H1 (cell line): Measurements from ENCODE around the gene FAM193A. TPM values are rescaled to one million over a fixed set of nuclear protein-coding genes. Genes with fewer than 3 reads are reported as not detected.

ENCODE experiments used
- CTCF ChIA-PET: fragments of 300-600 bp; sonication (Branson Sonifier 250); formaldehyde crosslinking; loops from one replicate; lab custom pipeline; 2021; ENCODE audit not compliant: partially characterized antibody; lab: Charles Lee
- POLR2A ChIA-PET: fragments of 300-600 bp; sonication (Branson Sonifier 250); formaldehyde crosslinking; loops from one replicate; lab custom pipeline; 2021; ENCODE audit warnings: inconsistent platforms; ENCODE audit not compliant: partially characterized antibody; lab: Charles Lee
- DNase-seq, 2 experiments: peaks; one replicate each; pipeline versions ENCODE4 v3.0.0 to v3.0.0-alpha.2; 2010 to 2022; ENCODE audit warnings: low spot score in 2 of 2, low read depth in 1 of 2, mixed read lengths in 1 of 2
- FAIRE-seq: peaks from 2 replicates; lab custom pipeline; 2011; peaks lifted over from hg19 to GRCh38; lab: Jason Lieb, UNC
- H2AFZ ChIP-seq: 2 replicates; pipeline ENCODE4 v1.8.1; 2012; ENCODE audit warnings: low read length, inconsistent platforms
- H2AK5ac ChIP-seq: 2 replicates; pipeline ENCODE4 v1.6.1; 2013; ENCODE audit warnings: low read depth, low read length
- H2BK120ac ChIP-seq: replicated peaks from 2 replicates; pipeline ENCODE3; 2013; ENCODE audit warnings: low read depth, low read length, inconsistent platforms
- H2BK12ac ChIP-seq: 2 replicates; pipeline ENCODE4 v1.6.1; 2013; ENCODE audit warnings: low read depth, low read length
- H2BK15ac ChIP-seq: 2 replicates; pipeline ENCODE4 v1.6.1; 2013; ENCODE audit warnings: low read length
- H2BK20ac ChIP-seq: 2 replicates; pipeline ENCODE4 v1.6.1; 2013; ENCODE audit warnings: low read length
- H2BK5ac ChIP-seq: 2 replicates; pipeline ENCODE4 v1.6.1; 2013; ENCODE audit warnings: low read depth, low read length
- H3K14ac ChIP-seq: 2 replicates; pipeline ENCODE4 v1.6.1; 2013; ENCODE audit warnings: inconsistent platforms; ENCODE audit not compliant: insufficient read length
- H3K18ac ChIP-seq: 2 replicates; pipeline ENCODE4 v1.6.1; 2013; ENCODE audit warnings: low read length; ENCODE audit errors: extremely low read depth
- H3K23ac ChIP-seq: 2 replicates; pipeline ENCODE4 v1.6.1; 2013; ENCODE audit warnings: inconsistent platforms; ENCODE audit not compliant: insufficient read length
- H3K23me2 ChIP-seq: 2 replicates; pipeline ENCODE4 v1.6.1; 2013; ENCODE audit warnings: low read depth, low read length
- H3K27ac ChIP-seq: 2 replicates; pipeline ENCODE4 v1.6.1; 2011; ENCODE audit warnings: low read depth, low read length, inconsistent platforms
- H3K27me3 ChIP-seq, 4 experiments: replicated peaks in 1 of 4; 1 replicate in 1 of 4; 2 replicates in 3 of 4; pipeline versions ENCODE4 v1.6.1 to v1.8.1; 2011 to 2013; ENCODE audit warnings: low read length in 3 of 4, mild to moderate bottlenecking in 3 of 4, inconsistent platforms in 2 of 4, mixed read lengths in 2 of 4, moderate library complexity in 1 of 4; ENCODE audit not compliant: control insufficient read depth in 3 of 4, insufficient read depth in 3 of 4; ENCODE audit errors: extremely low read depth in 1 of 4
- H3K36me3 ChIP-seq, 4 experiments: 2 replicates each; pipeline versions ENCODE4 v1.6.1 to v1.8.1; 2011 to 2013; ENCODE audit warnings: mild to moderate bottlenecking in 4 of 4, low read length in 3 of 4, moderate library complexity in 2 of 4, control low read depth in 1 of 4, inconsistent platforms in 1 of 4; ENCODE audit not compliant: insufficient read depth in 4 of 4, control insufficient read depth in 2 of 4
- H3K4ac ChIP-seq: replicated peaks from 2 replicates; pipeline ENCODE3; 2013; ENCODE audit warnings: low read length, low read depth, mixed read lengths, inconsistent platforms; ENCODE audit not compliant: insufficient read length
- H3K4me1 ChIP-seq, 4 experiments: replicated peaks in 1 of 4; 1 replicate in 1 of 4; 2 replicates in 3 of 4; pipeline versions ENCODE4 v1.6.1 to v1.8.1; 2011 to 2013; ENCODE audit warnings: low read length in 3 of 4, inconsistent platforms in 2 of 4, mixed read lengths in 1 of 4; ENCODE audit not compliant: insufficient read depth in 4 of 4, control insufficient read depth in 3 of 4
- H3K4me2 ChIP-seq, 2 experiments: 2 replicates each; pipeline versions ENCODE4 v1.6.1 to v1.8.1; 2011 to 2013; ENCODE audit warnings: low read depth in 2 of 2, low read length in 2 of 2, control low read depth in 1 of 2, inconsistent platforms in 1 of 2, mild to moderate bottlenecking in 1 of 2; ENCODE audit not compliant: insufficient read depth in 1 of 2
- H3K4me3 ChIP-seq, 4 experiments: fragments of 200-600, 300-600 bp in 1 of 4; sonication (generic), shearing (Covaris generic), sonication (Bioruptor Twin) in 1 of 4; 2 replicates each; pipeline versions ENCODE4 v1.5.1 to v1.8.1; 2011 to 2016; ENCODE audit warnings: low read length in 4 of 4, low read depth in 3 of 4, control low read depth in 2 of 4, inconsistent platforms in 2 of 4, mild to moderate bottlenecking in 2 of 4, mixed read lengths in 1 of 4, moderate library complexity in 1 of 4; ENCODE audit not compliant: insufficient read depth in 2 of 4; ENCODE audit errors: extremely low read depth in 1 of 4
- H3K56ac ChIP-seq: replicated peaks from 2 replicates; pipeline ENCODE3; 2013; ENCODE audit warnings: low read depth, mild to moderate bottlenecking, mixed read lengths, low read length, inconsistent platforms; ENCODE audit not compliant: insufficient read length
- H3K79me1 ChIP-seq: 2 replicates; pipeline ENCODE4 v1.6.1; 2013; ENCODE audit warnings: low read depth, low read length, control low read depth
- H3K79me2 ChIP-seq, 2 experiments: 2 replicates each; pipeline versions ENCODE4 v1.6.1 to v1.8.1; 2012 to 2013; ENCODE audit warnings: low read length in 2 of 2, mild to moderate bottlenecking in 2 of 2, inconsistent platforms in 1 of 2; ENCODE audit not compliant: insufficient read depth in 2 of 2, control insufficient read depth in 1 of 2
- H3K9ac ChIP-seq, 4 experiments: replicated peaks in 1 of 4; 1 replicate in 1 of 4; 2 replicates in 3 of 4; pipeline versions ENCODE4 v1.6.1 to v1.8.1; 2011 to 2013; ENCODE audit warnings: low read depth in 3 of 4, low read length in 3 of 4, control low read depth in 2 of 4, mild to moderate bottlenecking in 2 of 4, moderate library complexity in 2 of 4, inconsistent platforms in 1 of 4; ENCODE audit errors: extremely low read depth in 1 of 4
- H3K9me3 ChIP-seq, 2 experiments: 2 replicates each; pipeline versions ENCODE4 v1.6.1 to v1.8.1; 2012 to 2013; ENCODE audit warnings: mild to moderate bottlenecking in 2 of 2, moderate library complexity in 2 of 2, control low read depth in 1 of 2, inconsistent platforms in 1 of 2, low read depth in 1 of 2, low read length in 1 of 2, mixed read lengths in 1 of 2; ENCODE audit not compliant: insufficient read depth in 2 of 2
- H4K20me1 ChIP-seq, 2 experiments: replicated peaks in 1 of 2; 2 replicates each; pipeline versions ENCODE3 to v1.8.1; 2011 to 2013; ENCODE audit warnings: inconsistent platforms in 2 of 2, low read length in 2 of 2, mild to moderate bottlenecking in 1 of 2; ENCODE audit not compliant: insufficient read depth in 2 of 2, control insufficient read depth in 1 of 2
- H4K5ac ChIP-seq: 2 replicates; pipeline ENCODE4 v1.6.1; 2013; ENCODE audit warnings: low read length, low read depth, mixed read lengths, inconsistent platforms; ENCODE audit not compliant: insufficient read length
- H4K8ac ChIP-seq: 2 replicates; pipeline ENCODE4 v1.8.0; 2013; ENCODE audit warnings: mild to moderate bottlenecking, moderate library complexity, low read length, inconsistent platforms; ENCODE audit not compliant: insufficient read depth; ENCODE audit errors: extremely low read depth
- H4K91ac ChIP-seq: replicated peaks from 2 replicates; pipeline ENCODE3; 2013; ENCODE audit warnings: low read length, mixed read lengths, inconsistent platforms; ENCODE audit not compliant: insufficient read length
- CHD1 ChIP-seq: IDR thresholded peaks from 2 replicates; pipeline ENCODE4 v1.6.1; 2012; ENCODE audit warnings: low read depth, low read length, improper control_type of control experiment
- CTBP2 ChIP-seq: IDR thresholded peaks from 2 replicates; pipeline ENCODE4 v1.7.0; 2011; ENCODE audit warnings: borderline replicate concordance, mild to moderate bottlenecking, moderate library complexity, mixed read lengths, low read length; ENCODE audit not compliant: insufficient read depth, insufficient read length
- EZH2 ChIP-seq: fragments of 200-600 bp; sonication (generic); IDR thresholded peaks from 2 replicates; pipeline ENCODE4 v1.7.1; 2012; ENCODE audit warnings: low read depth, mild to moderate bottlenecking, moderate library complexity, low read length, inconsistent platforms; ENCODE audit not compliant: severe bottlenecking
- GABPA ChIP-seq: IDR thresholded peaks from 2 replicates; pipeline ENCODE4 v1.6.1; 2011; ENCODE audit warnings: mild to moderate bottlenecking, low read length, moderate library complexity, borderline replicate concordance; ENCODE audit not compliant: insufficient read depth
- JUND ChIP-seq: IDR thresholded peaks from 2 replicates; pipeline ENCODE4 v1.6.1; 2011; ENCODE audit warnings: mild to moderate bottlenecking, improper control_type of control experiment, low read length
- KDM1A ChIP-seq: fragments of 200-600, 300-600 bp; sonication (generic); IDR thresholded peaks from 2 replicates; pipeline ENCODE4 v1.7.1; 2016; ENCODE audit warnings: mild to moderate bottlenecking, low read length, borderline replicate concordance
- NRF1 ChIP-seq: IDR thresholded peaks from 2 replicates; pipeline ENCODE4 v1.6.1; 2011; ENCODE audit warnings: mild to moderate bottlenecking, low read depth, low read length, improper control_type of control experiment
- TAF7 ChIP-seq: optimal IDR thresholded peaks from 2 replicates; pipeline ENCODE3; 2011; ENCODE audit warnings: low read depth, mild to moderate bottlenecking, inconsistent platforms, low read length, moderate library complexity, borderline replicate concordance
- WGBS, 2 experiments: shearing (Covaris generic) in 1 of 2; methylation state at CpG; one replicate each; pipeline versions ENCODE4 v1.1.6 to v1.1.7; 2013 to 2015; ENCODE audit warnings: low lambda C conversion rate in 2 of 2, mixed read lengths in 2 of 2, inconsistent platforms in 1 of 2, low coverage in 1 of 2, missing lambda C conversion rate in 1 of 2; ENCODE audit not compliant: insufficient replicate concordance in 2 of 2, insufficient coverage in 1 of 2, insufficient read length in 1 of 2; ENCODE audit errors: extremely low coverage in 1 of 2, missing lambda C conversion rate in 1 of 2; 5-methylcytosine and 5-hydroxymethylcytosine counted together
- polyA plus RNA-seq, 7 experiments: library from polyadenylated mRNA; depleted of rRNA in 3 of 7; stranded (reverse) in 5 of 7; unstranded in 2 of 7; fragments of >200 nt in 5 of 7; fragments of 200-250 nt in 2 of 7; gene quantifications; 1 replicate in 5 of 7; 2 replicates in 1 of 7; 4 replicates in 1 of 7; pipeline versions ENCODE4 v1.2.1 to v1.2.3, GENCODE V29; 2011 to 2013; ENCODE audit warnings: missing spikeins in 2 of 7, mixed read lengths in 2 of 7
- total RNA-seq: library from RNA; stranded (reverse); fragmentation: NEBNext Ultra II Directional; extraction: Animal tissue kit (Norgen Biotek cat#: 25700); gene quantifications from 2 replicates; pipeline ENCODE4 v1.2.1, GENCODE V29; 2021
- TF ChIP-seq, protein P1 (sequence below): IDR thresholded peaks from 2 replicates; pipeline ENCODE4 v1.6.1; 2011; ENCODE audit warnings: low read depth, mild to moderate bottlenecking, low read length; ENCODE audit not compliant: insufficient read depth
- TF ChIP-seq, protein P2 (sequence below): IDR thresholded peaks from 2 replicates; pipeline ENCODE4 v1.6.1; 2011; ENCODE audit warnings: low read length, improper control_type of control experiment

FAM193A gene
- total and polyA plus RNA-seq, 2 of the 8 experiments (the other 6 are each of a cell fraction or from before 2014, with no cell fraction given): 8.7 to 26.2 TPM

DNA sequence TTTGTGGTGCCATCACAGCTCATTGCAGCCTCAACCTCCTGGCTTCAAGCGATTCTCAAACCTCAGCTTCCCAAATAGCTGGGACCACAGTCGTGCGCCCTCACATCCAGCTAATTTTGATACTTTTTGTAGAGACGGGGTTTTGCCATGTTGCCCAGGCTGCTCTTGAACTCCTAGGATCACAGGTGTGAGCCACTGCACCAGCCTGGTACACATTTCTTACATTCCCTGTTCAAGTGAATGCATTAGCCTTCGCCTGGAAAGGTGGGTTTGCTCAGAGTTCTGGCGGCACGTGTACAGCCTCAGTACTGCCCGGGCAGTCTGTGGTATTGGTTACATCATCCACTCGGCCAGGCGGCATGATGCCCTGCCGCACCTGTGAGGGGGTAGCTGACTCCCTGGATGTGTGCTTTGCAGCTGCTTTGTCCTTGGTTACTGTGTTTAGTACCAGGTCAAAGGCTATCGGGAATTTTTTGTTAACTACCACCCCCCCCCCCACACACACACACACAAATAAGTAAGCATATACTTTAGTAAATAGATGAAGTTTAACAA lies 162.6 kb downstream of the FAM193A start:
- Histone ChIP-seq H3K27ac (no peak overlapping the region), H3K9me3 (no peaks in the 10 kb centered on the region), H3K4me1 (no peaks in the 10 kb centered on the region), H3K14ac (no peak overlapping the region), H4K20me1 (peaks cover 3 to 19% of the 10 kb centered on the region in 2 experiments), H3K23ac (no peak overlapping the region), H2BK20ac (no peak overlapping the region), H4K91ac (no peak overlapping the region), H3K79me2 (no peaks in the 10 kb centered on the region), H2BK5ac (0 out of 2 replicates have a peak overlapping the region, but pooled peaks have one; percentile 41), H2BK120ac (no peak overlapping the region), H3K4me2 (no peak overlapping the region), H3K18ac (no peak overlapping the region), H3K4ac (no peak overlapping the region), H3K56ac (no peak overlapping the region), H2BK15ac (no peak overlapping the region), H4K8ac (no peak overlapping the region), H2BK12ac (no peak overlapping the region), H2AK5ac (no peak overlapping the region), H4K5ac (no peak overlapping the region), H3K79me1 (no peaks in the 10 kb centered on the region; the same call in 1 of the 2 replicates), H2AFZ (no peak overlapping the region), H3K4me3 (no peak overlapping the region), H3K27me3 (no peaks in the 10 kb centered on the region), H3K36me3 (peaks cover 24 to 61% (median 44%) of the 10 kb centered on the region in 4 experiments; a peak in 7 of 8 replicates), H3K9ac (no peak overlapping the region), H3K23me2 (no peaks in the 10 kb centered on the region)
- FAIRE-seq: no peak
- ChIA-PET POLR2A (no interaction called here), CTCF (no interaction called here)
- DNase-seq: no peak
- 92% methylated on average over 12 of the region's 12 CpGs; no CpG with 5 or more reads in 1 of the 2 experiments for WGBS, 2 experiments
- TF ChIP-seq JUND: no peak
- TF ChIP-seq TAF7: no peak
- TF ChIP-seq NRF1: no peak
- TF ChIP-seq, protein P1, sequence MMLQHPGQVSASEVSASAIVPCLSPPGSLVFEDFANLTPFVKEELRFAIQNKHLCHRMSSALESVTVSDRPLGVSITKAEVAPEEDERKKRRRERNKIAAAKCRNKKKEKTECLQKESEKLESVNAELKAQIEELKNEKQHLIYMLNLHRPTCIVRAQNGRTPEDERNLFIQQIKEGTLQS: no peak
- TF ChIP-seq EZH2: no peak
- TF ChIP-seq, protein P2, sequence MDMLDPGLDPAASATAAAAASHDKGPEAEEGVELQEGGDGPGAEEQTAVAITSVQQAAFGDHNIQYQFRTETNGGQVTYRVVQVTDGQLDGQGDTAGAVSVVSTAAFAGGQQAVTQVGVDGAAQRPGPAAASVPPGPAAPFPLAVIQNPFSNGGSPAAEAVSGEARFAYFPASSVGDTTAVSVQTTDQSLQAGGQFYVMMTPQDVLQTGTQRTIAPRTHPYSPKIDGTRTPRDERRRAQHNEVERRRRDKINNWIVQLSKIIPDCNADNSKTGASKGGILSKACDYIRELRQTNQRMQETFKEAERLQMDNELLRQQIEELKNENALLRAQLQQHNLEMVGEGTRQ: no peak
- no peak for TF ChIP-seq CHD1
- no peak for TF ChIP-seq CTBP2
- no peak for TF ChIP-seq GABPA
- TF ChIP-seq KDM1A: no peak
